GM23248 (cell line): ENCODE data around the gene DYNC2H1. TPM values are rescaled to one million over a fixed set of nuclear protein-coding genes. Genes with fewer than 3 reads are reported as not detected.
A peak's percentile ranks its signal among the peaks of the same experiment; 100 is the strongest.

Source experiments
- DNase-seq: peaks from one replicate; pipeline ENCODE4 v3.0.0-alpha.2; 2015
- H2AFZ ChIP-seq: fragments of 200-600 bp; sonication (generic); 2 replicates; pipeline ENCODE4 v1.6.1; 2016; ENCODE audit warnings: antibody characterized with exemption
- H3F3A ChIP-seq: fragments of 200-600 bp; sonication (generic); 2 replicates; pipeline ENCODE4 v1.6.1; 2016; ENCODE audit warnings: mild to moderate bottlenecking, antibody characterized with exemption, mixed run types; ENCODE audit not compliant: insufficient read depth
- H3K27ac ChIP-seq: fragments of 200-600 bp; sonication (generic); 2 replicates; pipeline ENCODE4 v1.5.1; 2016; ENCODE audit warnings: mild to moderate bottlenecking
- H3K27me3 ChIP-seq: fragments of 200-600 bp; sonication (generic); replicated peaks from 2 replicates; pipeline ENCODE4 v1.6.1; 2016; ENCODE audit warnings: mild to moderate bottlenecking; ENCODE audit not compliant: insufficient read depth
- H3K36me3 ChIP-seq: fragments of 200-600 bp; sonication (generic); 2 replicates; pipeline ENCODE4 v1.6.1; 2016; ENCODE audit warnings: low read depth, mild to moderate bottlenecking
- H3K4me1 ChIP-seq: fragments of 200-600 bp; sonication (generic); 2 replicates; pipeline ENCODE4 v1.6.1; 2016; ENCODE audit warnings: mild to moderate bottlenecking; ENCODE audit not compliant: insufficient read depth
- H3K4me2 ChIP-seq: fragments of 200-600 bp; sonication (generic); one replicate; pipeline ENCODE4 v1.6.1; 2016; ENCODE audit warnings: mild to moderate bottlenecking; ENCODE audit not compliant: unreplicated experiment
- H3K4me3 ChIP-seq: fragments of 200-600 bp; sonication (generic); 2 replicates; pipeline ENCODE4 v1.5.1; 2016; ENCODE audit warnings: mild to moderate bottlenecking
- H3K79me2 ChIP-seq: fragments of 200-600 bp; sonication (generic); 2 replicates; pipeline ENCODE4 v1.6.1; 2016; ENCODE audit warnings: mild to moderate bottlenecking; ENCODE audit not compliant: insufficient read depth
- H3K9ac ChIP-seq: fragments of 200-600 bp; sonication (generic); 2 replicates; pipeline ENCODE4 v1.6.1; 2016; ENCODE audit warnings: mild to moderate bottlenecking
- H3K9me2 ChIP-seq: fragments of 200-600 bp; sonication (generic); 2 replicates; pipeline ENCODE4 v1.6.1; 2016; ENCODE audit warnings: mixed run types, mild to moderate bottlenecking, moderate library complexity; ENCODE audit not compliant: insufficient read depth
- H3K9me3 ChIP-seq: fragments of 200-600 bp; sonication (generic); one replicate; pipeline ENCODE4 v1.6.1; 2017; ENCODE audit warnings: low read depth
- H4K20me1 ChIP-seq: fragments of 200-600 bp; sonication (generic); 2 replicates; pipeline ENCODE4 v1.6.0; 2016; ENCODE audit not compliant: insufficient read depth
- EZH2 ChIP-seq: fragments of 200-600 bp; sonication (generic); IDR thresholded peaks from 2 replicates; pipeline ENCODE4 v1.6.1; 2018; ENCODE audit warnings: antibody characterized with exemption, mild to moderate bottlenecking; ENCODE audit not compliant: insufficient read depth, poor library complexity, severe bottlenecking
- EZH2phosphoT487 ChIP-seq: fragments of 200-600 bp; sonication (generic); IDR thresholded peaks from 2 replicates; pipeline ENCODE4 v1.6.1; 2018; ENCODE audit warnings: antibody characterized with exemption, moderate library complexity, mild to moderate bottlenecking, low read depth; ENCODE audit not compliant: insufficient read depth
- WGBS, 2 experiments: methylation state at CpG; one replicate each; pipeline ENCODE4 v1.1.6; 2015 to 2017; ENCODE audit warnings: low lambda C conversion rate in 2 of 2, low coverage in 1 of 2; ENCODE audit errors: missing lambda C conversion rate in 2 of 2; 5-methylcytosine and 5-hydroxymethylcytosine counted together
- in situ Hi-C: fragments of 300-500 bp; cut with MboI; formaldehyde crosslinking; loops from 2 replicates; pipeline ENCODE4 v1.15.0; 2020
- polyA plus RNA-seq: library from polyadenylated mRNA; unstranded; fragments of >200 nt; fragmentation: Nextera tagmentation; extraction: Ambion mirVana; gene quantifications from 2 replicates; pipeline ENCODE4 v1.2.1, GENCODE V29; 2016
- total RNA-seq: library from RNA; depleted of rRNA; stranded (reverse); fragments of >200 nt; shearing (Covaris generic); gene quantifications from 2 replicates; pipeline ENCODE4 v1.2.3, GENCODE V29; 2014

DYNC2H1 gene
- total and polyA plus RNA-seq, 2 experiments from 2014 or later = 9.3 to 27.0 TPM

GRCh38 chr11:103448966-103449365, 339.7 kb downstream of the DYNC2H1 start:
- 0 out of 2 replicates have a peak, but pooled peaks cover 6% of the 10 kb centered on the region for H3K4me1 ChIP-seq
- H3K36me3 ChIP-seq = no peaks in the 10 kb centered on the region
- H3K27ac ChIP-seq = no peak overlapping the region
- H3K4me3 ChIP-seq = no peak overlapping the region
- no peak overlapping the region for H2AFZ ChIP-seq
- in situ Hi-C loops = no loop called here
- H3K27me3 ChIP-seq = no peaks in the 10 kb centered on the region
- no peak overlapping the region for H3K9ac ChIP-seq
- no peaks in the 10 kb centered on the region for H3F3A ChIP-seq
- 94 to 97% methylated on average over 3 of the region's 3 CpGs for WGBS, 2 experiments
- H3K4me2 ChIP-seq = no peak overlapping the region
- DNase-seq = no peak
- no peaks in the 10 kb centered on the region for H4K20me1 ChIP-seq
- H3K9me3 ChIP-seq = no peaks in the 10 kb centered on the region
- TF ChIP-seq EZH2 (no peak), EZH2phosphoT487 (no peak)
- H3K79me2 ChIP-seq = no peaks in the 10 kb centered on the region
- H3K9me2 ChIP-seq = no peaks in the 10 kb centered on the region

GRCh38 chr11:103450241-103450640, 341.0 kb downstream of the DYNC2H1 start:
- in situ Hi-C loops = no loop called here
- Histone ChIP-seq H3K4me2 (no peak overlapping the region), H2AFZ (no peak overlapping the region), H3K9me3 (no peaks in the 10 kb centered on the region), H3K9me2 (no peaks in the 10 kb centered on the region), H4K20me1 (no peaks in the 10 kb centered on the region), H3K36me3 (no peaks in the 10 kb centered on the region), H3K79me2 (no peaks in the 10 kb centered on the region), H3K4me3 (no peak overlapping the region), H3F3A (no peaks in the 10 kb centered on the region), H3K27me3 (no peaks in the 10 kb centered on the region), H3K4me1 (0 out of 2 replicates have a peak, but pooled peaks cover 6% of the 10 kb centered on the region), H3K9ac (no peak overlapping the region), H3K27ac (no peak overlapping the region)
- no peak for DNase-seq
- 86 to 87% methylated on average over 4 of the region's 4 CpGs for WGBS, 2 experiments
- TF ChIP-seq EZH2 (no peak), EZH2phosphoT487 (no peak)

GRCh38 chr11:103453126-103453525, 343.9 kb downstream of the DYNC2H1 start:
- TF ChIP-seq EZH2phosphoT487 = no peak
- no peak for TF ChIP-seq EZH2
- Histone ChIP-seq H2AFZ (no peak overlapping the region), H3K4me3 (no peak overlapping the region), H3F3A (no peaks in the 10 kb centered on the region), H3K27ac (no peak overlapping the region), H3K36me3 (no peaks in the 10 kb centered on the region), H3K9me3 (no peaks in the 10 kb centered on the region), H3K9ac (no peak overlapping the region), H4K20me1 (no peaks in the 10 kb centered on the region), H3K9me2 (no peaks in the 10 kb centered on the region), H3K4me1 (0 out of 2 replicates have a peak, but pooled peaks cover 6% of the 10 kb centered on the region), H3K4me2 (no peak overlapping the region), H3K27me3 (no peaks in the 10 kb centered on the region), H3K79me2 (no peaks in the 10 kb centered on the region)
- no peak for DNase-seq
- WGBS, 2 experiments = 76 to 81% methylated on average over 3 of the region's 3 CpGs
- in situ Hi-C loops = no loop called here

GRCh38 chr11:103453915-103454709, 344.9 kb downstream of the DYNC2H1 start:
- no peaks in the 10 kb centered on the region for H3K79me2 ChIP-seq
- in situ Hi-C loops = no loop called here
- H3K4me1 ChIP-seq = 0 out of 2 replicates have a peak, but pooled peaks cover 6% of the 10 kb centered on the region
- no peaks in the 10 kb centered on the region for H3K9me3 ChIP-seq
- TF ChIP-seq EZH2 (no peak), EZH2phosphoT487 (no peak)
- H3K27ac ChIP-seq = no peak overlapping the region
- H3K4me3 ChIP-seq = no peak overlapping the region
- no peaks in the 10 kb centered on the region for H3K27me3 ChIP-seq
- H3K4me2 ChIP-seq = no peak overlapping the region
- no peaks in the 10 kb centered on the region for H3F3A ChIP-seq
- no peaks in the 10 kb centered on the region for H3K9me2 ChIP-seq
- no peaks in the 10 kb centered on the region for H4K20me1 ChIP-seq
- no peak for DNase-seq
- H2AFZ ChIP-seq = no peak overlapping the region
- no peak overlapping the region for H3K9ac ChIP-seq
- WGBS, 2 experiments = 97 to 98% methylated on average over 4 of the region's 4 CpGs
- H3K36me3 ChIP-seq = no peaks in the 10 kb centered on the region

GRCh38 chr11:103464420-103464819, 355.2 kb downstream of the DYNC2H1 start:
- H3K79me2 ChIP-seq = no peaks in the 10 kb centered on the region
- no peaks in the 10 kb centered on the region for H3K9me2 ChIP-seq
- H3F3A ChIP-seq = no peaks in the 10 kb centered on the region
- H3K4me1 ChIP-seq = no peaks in the 10 kb centered on the region
- TF ChIP-seq EZH2phosphoT487 = no peak
- TF ChIP-seq EZH2 = no peak
- in situ Hi-C loops = no loop called here
- no peaks in the 10 kb centered on the region for H4K20me1 ChIP-seq
- H2AFZ ChIP-seq = no peak overlapping the region
- H3K9ac ChIP-seq = no peak overlapping the region
- WGBS, 2 experiments = 100% methylated on average over 1 of the region's 1 CpG
- DNase-seq = peak; percentile 3
- H3K4me3 ChIP-seq = no peak overlapping the region
- H3K27me3 ChIP-seq = no peaks in the 10 kb centered on the region
- H3K9me3 ChIP-seq = no peaks in the 10 kb centered on the region
- no peaks in the 10 kb centered on the region for H3K36me3 ChIP-seq
- no peak overlapping the region for H3K4me2 ChIP-seq
- H3K27ac ChIP-seq = no peak overlapping the region
